ENCODE data around the gene EMP2.

Gene EMP2

GRCh38 chr16:10543231-10543977 lies 37.0 kb downstream of the EMP2 start:
- H3K9ac ChIP-seq (ENCODE audit: low read length): no peak overlapping the region
- TF ChIP-seq EZH2 (IDR thresholded peaks at IDR 0.05; ENCODE audit: borderline replicate concordance, low read length) (no peak), CTCF (IDR thresholded peaks at IDR 0.05; ENCODE audit: low read length) (no peak)
- no peaks in the 10 kb centered on the region for H3F3A ChIP-seq (ENCODE audit: insufficient read depth, low read length)
- no peak overlapping the region for H3K4me2 ChIP-seq (ENCODE audit: low read length)
- H3K4me1 ChIP-seq (ENCODE audit: insufficient read depth, low read length, severe bottlenecking): no peaks in the 10 kb centered on the region
- H3K4me3 ChIP-seq (ENCODE audit: low read depth, low read length, poor library complexity, severe bottlenecking): no peak overlapping the region
- H3K36me3 ChIP-seq (ENCODE audit: insufficient read depth, low read length): no peaks in the 10 kb centered on the region; the same call in 1 of the 2 replicates
- no peak overlapping the region for H2AFZ ChIP-seq (ENCODE audit: low read length)
- no peaks in the 10 kb centered on the region for H3K27me3 ChIP-seq (ENCODE audit: insufficient read depth, low read length)
- no peaks in the 10 kb centered on the region for H3K79me2 ChIP-seq (ENCODE audit: insufficient read depth, low read length)
- H3K27ac ChIP-seq (ENCODE audit: low read depth, low read length, poor library complexity, severe bottlenecking): no peak overlapping the region
- no peaks in the 10 kb centered on the region for H3K9me2 ChIP-seq (ENCODE audit: low read depth, low read length)
- H4K20me1 ChIP-seq (ENCODE audit: insufficient read depth, low read length): no peaks in the 10 kb centered on the region
- H3K9me3 ChIP-seq (ENCODE audit: low read length): 0 out of 2 replicates have a peak, but pooled peaks cover 6% of the 10 kb centered on the region

GRCh38 chr16:10541366-10541765 lies 39.0 kb downstream of the EMP2 start:
- Histone ChIP-seq H3K9ac (ENCODE audit: low read length) (no peak overlapping the region), H2AFZ (ENCODE audit: low read length) (no peak overlapping the region), H4K20me1 (ENCODE audit: insufficient read depth, low read length) (no peaks in the 10 kb centered on the region), H3K4me2 (ENCODE audit: low read length) (no peak overlapping the region), H3K79me2 (ENCODE audit: insufficient read depth, low read length) (no peaks in the 10 kb centered on the region), H3K4me1 (ENCODE audit: insufficient read depth, low read length, severe bottlenecking) (no peaks in the 10 kb centered on the region), H3F3A (ENCODE audit: insufficient read depth, low read length) (no peaks in the 10 kb centered on the region), H3K9me2 (ENCODE audit: low read depth, low read length) (no peaks in the 10 kb centered on the region), H3K36me3 (ENCODE audit: insufficient read depth, low read length) (no peaks in the 10 kb centered on the region), H3K4me3 (ENCODE audit: low read depth, low read length, poor library complexity, severe bottlenecking) (no peak overlapping the region), H3K27me3 (ENCODE audit: insufficient read depth, low read length) (no peaks in the 10 kb centered on the region), H3K27ac (ENCODE audit: low read depth, low read length, poor library complexity, severe bottlenecking) (no peak overlapping the region), H3K9me3 (ENCODE audit: low read length) (no peaks in the 10 kb centered on the region)
- TF ChIP-seq EZH2 (IDR thresholded peaks at IDR 0.05; ENCODE audit: borderline replicate concordance, low read length): no peak
- TF ChIP-seq CTCF (IDR thresholded peaks at IDR 0.05; ENCODE audit: low read length): no peak

GRCh38 chr16:10539793-10540192 lies 40.6 kb downstream of the EMP2 start:
- Histone ChIP-seq H3K4me3 (ENCODE audit: low read depth, low read length, poor library complexity, severe bottlenecking) (no peak overlapping the region), H3F3A (ENCODE audit: insufficient read depth, low read length) (no peaks in the 10 kb centered on the region), H3K79me2 (ENCODE audit: insufficient read depth, low read length) (no peaks in the 10 kb centered on the region), H3K9me2 (ENCODE audit: low read depth, low read length) (no peaks in the 10 kb centered on the region), H3K36me3 (ENCODE audit: insufficient read depth, low read length) (no peaks in the 10 kb centered on the region), H3K4me1 (ENCODE audit: insufficient read depth, low read length, severe bottlenecking) (no peaks in the 10 kb centered on the region), H3K27ac (ENCODE audit: low read depth, low read length, poor library complexity, severe bottlenecking) (no peak overlapping the region), H3K4me2 (ENCODE audit: low read length) (no peak overlapping the region), H4K20me1 (ENCODE audit: insufficient read depth, low read length) (no peaks in the 10 kb centered on the region), H3K9ac (ENCODE audit: low read length) (no peak overlapping the region), H3K27me3 (ENCODE audit: insufficient read depth, low read length) (0 out of 2 replicates have a peak, but pooled peaks cover 3% of the 10 kb centered on the region), H2AFZ (ENCODE audit: low read length) (no peak overlapping the region), H3K9me3 (ENCODE audit: low read length) (no peaks in the 10 kb centered on the region)
- TF ChIP-seq CTCF (IDR thresholded peaks at IDR 0.05; ENCODE audit: low read length) (no peak), EZH2 (IDR thresholded peaks at IDR 0.05; ENCODE audit: borderline replicate concordance, low read length) (no peak)

All from OCI-LY1 (cell line).